Measurements from ENCODE around the gene CACNA1D. TPM values are rescaled to one million over a fixed set of nuclear protein-coding genes. Genes with fewer than 3 reads are reported as not detected.

CACNA1D gene
- total and polyA plus RNA-seq, 8 donors, result 0.31 to 36.5 (median 12.5) TPM

DNA sequence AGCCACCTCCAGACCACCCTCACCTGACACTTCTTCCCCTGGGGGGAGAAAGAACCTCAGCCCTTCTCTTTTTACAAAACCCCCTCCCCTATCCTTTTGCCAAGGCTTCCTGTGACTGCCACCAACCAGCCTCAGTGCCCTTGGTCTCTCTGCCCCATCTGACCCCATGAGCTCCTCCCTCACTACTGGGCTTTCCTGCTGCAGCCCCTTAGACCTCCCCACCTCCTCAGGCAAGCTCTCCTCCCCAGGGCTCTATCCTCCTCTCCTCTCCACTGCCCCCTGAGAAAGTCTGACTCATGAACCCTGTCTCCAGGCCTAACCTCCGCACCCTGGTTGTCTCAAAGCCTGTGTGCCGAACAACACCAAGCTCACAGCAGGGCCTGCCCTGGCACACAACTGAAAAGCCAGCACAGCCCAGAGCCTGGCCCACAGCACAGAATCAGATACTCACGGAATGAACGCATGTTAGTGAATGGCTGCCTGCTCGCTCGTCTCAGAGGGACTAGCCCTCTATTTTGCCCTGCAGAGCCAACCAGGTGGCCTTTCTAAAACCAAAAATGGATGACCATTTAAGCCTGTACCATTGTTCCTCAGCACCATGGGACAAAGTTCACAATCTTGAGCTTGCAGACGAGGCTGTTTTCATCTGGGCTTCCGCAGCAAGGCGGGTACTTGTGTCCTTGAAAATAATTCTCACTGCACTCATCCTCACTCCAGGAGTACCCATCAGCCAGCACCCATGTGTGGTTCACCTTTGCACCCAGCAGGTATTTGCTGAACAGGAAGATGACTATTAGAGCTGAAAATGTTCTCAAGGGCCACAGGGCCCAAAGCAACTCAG is 350.1 kb downstream of the CACNA1D start:
- peak; percentile 35 to 49 for DNase-seq
- Histone ChIP-seq H3K27me3 (peaks cover 0 to 43% (median 18%) of the 10 kb centered on the region in 3 donors), H3K4me1 (peaks cover 28 to 59% (median 43%) of the 10 kb centered on the region in 4 donors), H3K27ac (peak overlapping the region; percentile 85 to 91 (median 87)), H3K4me3 (peak overlapping the region in 3 of 4 donors; percentile 66 to 82 (median 77)), H3K36me3 (no peaks in the 10 kb centered on the region), H3K9me3 (no peaks in the 10 kb centered on the region)
- TF ChIP-seq POLR2A (IDR thresholded peaks at IDR 0.05), result no peak
- peak in 1 of 3 donors; percentile 9 for TF ChIP-seq POLR2AphosphoS5 (IDR thresholded peaks at IDR 0.05)
- no peak for TF ChIP-seq EP300 (IDR thresholded peaks at IDR 0.05)
- TF ChIP-seq, protein P1, sequence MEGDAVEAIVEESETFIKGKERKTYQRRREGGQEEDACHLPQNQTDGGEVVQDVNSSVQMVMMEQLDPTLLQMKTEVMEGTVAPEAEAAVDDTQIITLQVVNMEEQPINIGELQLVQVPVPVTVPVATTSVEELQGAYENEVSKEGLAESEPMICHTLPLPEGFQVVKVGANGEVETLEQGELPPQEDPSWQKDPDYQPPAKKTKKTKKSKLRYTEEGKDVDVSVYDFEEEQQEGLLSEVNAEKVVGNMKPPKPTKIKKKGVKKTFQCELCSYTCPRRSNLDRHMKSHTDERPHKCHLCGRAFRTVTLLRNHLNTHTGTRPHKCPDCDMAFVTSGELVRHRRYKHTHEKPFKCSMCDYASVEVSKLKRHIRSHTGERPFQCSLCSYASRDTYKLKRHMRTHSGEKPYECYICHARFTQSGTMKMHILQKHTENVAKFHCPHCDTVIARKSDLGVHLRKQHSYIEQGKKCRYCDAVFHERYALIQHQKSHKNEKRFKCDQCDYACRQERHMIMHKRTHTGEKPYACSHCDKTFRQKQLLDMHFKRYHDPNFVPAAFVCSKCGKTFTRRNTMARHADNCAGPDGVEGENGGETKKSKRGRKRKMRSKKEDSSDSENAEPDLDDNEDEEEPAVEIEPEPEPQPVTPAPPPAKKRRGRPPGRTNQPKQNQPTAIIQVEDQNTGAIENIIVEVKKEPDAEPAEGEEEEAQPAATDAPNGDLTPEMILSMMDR (IDR thresholded peaks at IDR 0.05), result no peak
- intact Hi-C loops (cut with DNase I; ENCODE audit: low total_unique reads), result no loop called here
- WGBS, 5 donors, result 37 to 72% (median 50%) methylated on average over 7 to 9 of the region's 9 CpGs

DNA sequence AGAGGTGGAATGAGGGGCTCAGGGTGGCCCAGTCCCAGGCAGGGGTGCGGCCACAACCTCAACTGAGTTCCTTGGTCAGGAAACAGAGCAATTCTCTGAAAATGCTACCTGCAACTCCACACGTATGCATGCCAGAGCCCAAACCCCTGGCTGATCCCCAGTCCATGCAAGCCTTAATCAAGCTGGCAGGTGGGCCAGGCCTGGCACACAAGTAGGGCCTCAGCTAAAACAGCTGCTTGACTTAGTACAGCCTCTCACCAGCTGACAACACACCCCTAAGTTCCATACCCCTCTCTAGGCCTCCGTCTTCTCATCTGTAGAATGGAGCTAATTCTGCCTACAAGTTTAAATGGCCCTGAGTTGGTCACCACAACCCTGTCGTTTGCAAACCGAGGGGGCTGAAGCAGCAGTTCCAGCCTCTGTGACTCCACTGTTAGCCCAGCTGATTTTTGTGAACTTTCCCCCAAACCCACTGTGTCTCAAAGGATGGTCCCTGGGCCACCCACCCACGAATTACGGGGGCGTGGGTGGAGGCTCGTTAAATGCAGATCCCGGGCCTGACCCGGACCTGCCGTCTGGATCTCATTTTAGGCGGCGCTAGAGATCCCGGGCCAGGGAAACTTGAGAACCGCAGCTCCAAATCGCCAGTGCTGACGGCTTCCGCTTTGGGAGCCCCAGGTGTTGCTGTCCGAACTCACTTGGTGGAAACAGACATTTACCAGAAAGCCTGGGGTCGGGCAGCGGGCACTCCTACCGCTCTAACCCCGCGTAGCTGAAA is 350.9 kb downstream of the CACNA1D start:
- peak overlapping the region; percentile 85 to 91 (median 87) for H3K27ac ChIP-seq
- H3K27me3 ChIP-seq, result peaks cover 0 to 43% (median 18%) of the 10 kb centered on the region in 3 donors
- TF ChIP-seq EP300 (IDR thresholded peaks at IDR 0.05) (no peak), POLR2A (IDR thresholded peaks at IDR 0.05) (no peak), POLR2AphosphoS5 (IDR thresholded peaks at IDR 0.05) (peak in 1 of 3 donors; percentile 22)
- TF ChIP-seq, protein P1 (IDR thresholded peaks at IDR 0.05), result peak in 2 of 7 experiments; percentile 11 to 19
- WGBS, 5 donors, result 10 to 25% (median 12%) methylated on average over 13 to 25 of the region's 25 CpGs
- peak overlapping the region; percentile 66 to 82 (median 74) for H3K4me3 ChIP-seq
- peak; percentile 71 to 85 for DNase-seq
- no peaks in the 10 kb centered on the region for H3K36me3 ChIP-seq
- H3K4me1 ChIP-seq, result peaks cover 28 to 59% (median 43%) of the 10 kb centered on the region in 4 donors
- H3K9me3 ChIP-seq, result no peaks in the 10 kb centered on the region
- intact Hi-C loops (cut with DNase I; ENCODE audit: low total_unique reads), result no loop called here

DNA sequence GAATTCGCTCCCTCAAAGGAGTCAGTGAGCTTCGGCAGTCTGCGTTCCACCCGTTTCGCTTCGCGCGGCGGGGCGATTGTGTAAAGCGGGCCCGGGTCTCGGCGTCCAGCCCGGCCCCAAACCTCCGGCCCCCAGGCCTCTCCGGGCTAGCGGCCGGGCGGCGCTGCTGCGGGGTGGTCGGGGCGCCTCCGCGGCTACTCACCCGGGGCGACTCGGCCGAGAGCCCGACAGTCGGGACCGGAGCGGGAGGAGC is 351.4 kb downstream of the CACNA1D start:
- Histone ChIP-seq H3K4me1 (peaks cover 28 to 57% (median 44%) of the 10 kb centered on the region in 4 donors), H3K27ac (peak overlapping the region; percentile 85 to 91 (median 87)), H3K9me3 (no peaks in the 10 kb centered on the region), H3K27me3 (peaks cover 0 to 43% (median 18%) of the 10 kb centered on the region in 3 donors), H3K36me3 (no peaks in the 10 kb centered on the region), H3K4me3 (peak overlapping the region; percentile 66 to 82 (median 74))
- TF ChIP-seq, protein P1 (IDR thresholded peaks at IDR 0.05), result no peak
- TF ChIP-seq POLR2A (IDR thresholded peaks at IDR 0.05), result no peak
- TF ChIP-seq POLR2AphosphoS5 (IDR thresholded peaks at IDR 0.05), result no peak
- TF ChIP-seq EP300 (IDR thresholded peaks at IDR 0.05), result no peak
- DNase-seq, result no peak
- intact Hi-C loops (cut with DNase I; ENCODE audit: low total_unique reads), result no loop called here
- WGBS, 5 donors, result 0 to 1% (median 0%) methylated on average over 18 to 34 of the region's 34 CpGs

DNA sequence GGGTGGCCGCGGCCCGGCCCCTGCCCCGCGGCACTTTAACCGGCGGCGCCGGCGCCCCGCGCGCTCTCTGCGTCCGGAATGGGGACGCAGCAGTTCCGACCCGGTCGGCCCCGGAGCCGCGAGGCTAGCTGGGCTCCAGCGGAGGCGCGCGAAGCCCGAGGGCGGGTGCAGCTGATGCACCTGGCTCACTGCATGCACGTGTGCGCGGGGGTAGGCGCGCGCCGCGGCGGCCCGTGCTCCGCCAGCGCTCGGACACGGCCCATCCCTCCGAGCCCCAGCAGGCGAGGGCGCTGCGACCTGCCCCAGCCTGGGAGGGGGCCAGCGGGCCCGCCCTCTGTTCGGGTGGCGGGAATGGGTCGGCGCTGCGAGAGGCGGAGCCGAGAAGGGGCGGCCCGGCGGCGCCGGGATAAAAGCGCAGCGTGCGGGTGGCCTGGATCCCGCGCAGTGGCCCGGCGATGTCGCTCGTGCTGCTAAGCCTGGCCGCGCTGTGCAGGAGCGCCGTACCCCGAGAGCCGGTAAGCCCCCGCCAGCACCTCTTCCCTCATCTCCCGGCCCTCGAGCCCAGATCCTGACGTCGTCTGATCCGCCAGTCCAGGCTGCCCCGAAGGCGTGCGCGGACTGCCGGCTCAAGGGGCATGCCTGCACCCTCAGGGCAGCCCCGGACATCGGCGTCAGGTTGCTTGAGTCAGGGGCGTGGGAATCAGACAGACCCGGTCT is 351.9 kb downstream of the CACNA1D start, which contains the start of the genes CHDH and IL17RB:
TSS of gene CHDH (minus strand) at position 286 of the 717 bp plus-strand sequence. CDS start 22,411 bp downstream, outside the sequence.
TSS of gene IL17RB (plus strand) at position 435 of the 717 bp plus-strand sequence. CDS start at position 456, 21 bp downstream.
- WGBS, 5 donors, result 1 to 8% (median 2%) methylated on average over 12 to 91 of the region's 91 CpGs
- Histone ChIP-seq H3K27me3 (peaks cover 0 to 43% (median 18%) of the 10 kb centered on the region in 3 donors), H3K9me3 (no peaks in the 10 kb centered on the region), H3K27ac (peak within 1 kb of the TSS; percentile 85 to 91 (median 87)), H3K36me3 (no peaks in the 10 kb centered on the region), H3K4me3 (peak within 1 kb of the TSS; percentile 66 to 82 (median 74)), H3K4me1 (peaks cover 27 to 52% (median 44%) of the 10 kb centered on the region in 4 donors)
- peak; percentile 89 to 91 for DNase-seq
- intact Hi-C loops (cut with DNase I; ENCODE audit: low total_unique reads), result no loop called here
- TF ChIP-seq, protein P1 (IDR thresholded peaks at IDR 0.05), result no peak
- TF ChIP-seq POLR2A (IDR thresholded peaks at IDR 0.05) (peak in 1 of 4 donors; percentile 35), POLR2AphosphoS5 (IDR thresholded peaks at IDR 0.05) (peak in 2 of 3 donors; percentile 72 to 85), EP300 (IDR thresholded peaks at IDR 0.05) (no peak)
